GM23338 (cell line): ENCODE data around the gene GJE1. TPM values are rescaled to one million over a fixed set of nuclear protein-coding genes. Genes with fewer than 3 reads are reported as not detected.

Experiments
- ATAC-seq: fragments of 200-7000 bp; cut with Tn5 transposase; 3 replicates; pipeline ENCODE4 v1.9.1; 2020
- DNase-seq: peaks from one replicate; pipeline ENCODE4 v3.0.0-alpha.2; 2015; ENCODE audit warnings: low spot score
- H2AFZ ChIP-seq: fragments of 200-600 bp; sonication (generic); 2 replicates; pipeline ENCODE4 v1.8.0; 2016; ENCODE audit warnings: antibody characterized with exemption, mild to moderate bottlenecking, moderate library complexity
- H3F3A ChIP-seq: fragments of 200-600 bp; sonication (generic); replicated peaks from 2 replicates; pipeline ENCODE4 v1.8.0; 2017; ENCODE audit warnings: antibody characterized with exemption, mixed run types, low read depth
- H3K27ac ChIP-seq: fragments of 200-600 bp; sonication (generic); 2 replicates; pipeline ENCODE4 v1.6.1; 2016; ENCODE audit warnings: low read depth
- H3K27me3 ChIP-seq: fragments of 200-600 bp; sonication (generic); 2 replicates; pipeline ENCODE4 v1.8.0; 2016; ENCODE audit warnings: mild to moderate bottlenecking, mixed run types, moderate library complexity; ENCODE audit not compliant: insufficient read depth
- H3K36me3 ChIP-seq: fragments of 200-600 bp; sonication (generic); 2 replicates; pipeline ENCODE4 v1.8.0; 2016; ENCODE audit warnings: mild to moderate bottlenecking; ENCODE audit not compliant: insufficient read depth
- H3K4me1 ChIP-seq: fragments of 200-600 bp; sonication (generic); 2 replicates; pipeline ENCODE4 v1.8.0; 2016; ENCODE audit warnings: mild to moderate bottlenecking, moderate library complexity; ENCODE audit not compliant: insufficient read depth
- H3K4me2 ChIP-seq: fragments of 200-600 bp; sonication (generic); 2 replicates; pipeline ENCODE4 v1.7.1; 2017; ENCODE audit warnings: mixed run types
- H3K4me3 ChIP-seq: fragments of 200-600 bp; sonication (generic); 2 replicates; pipeline ENCODE4 v1.6.1; 2016; ENCODE audit warnings: mixed run types
- H3K79me2 ChIP-seq: fragments of 200-600 bp; sonication (generic); replicated peaks from 2 replicates; pipeline ENCODE4 v1.8.0; 2017; ENCODE audit warnings: mild to moderate bottlenecking; ENCODE audit not compliant: insufficient read depth
- H3K9me2 ChIP-seq: fragments of 200-600 bp; sonication (generic); 2 replicates; pipeline ENCODE4 v1.8.0; 2017; ENCODE audit not compliant: insufficient read depth
- H4K20me1 ChIP-seq: fragments of 200-600 bp; sonication (generic); replicated peaks from 2 replicates; pipeline ENCODE4 v1.8.0; 2017; ENCODE audit warnings: mild to moderate bottlenecking; ENCODE audit not compliant: insufficient read depth
- H3K27ac Mint-ChIP-seq: 2 replicates; pipeline ENCODE4 v1.8.0; 2020; ENCODE audit warnings: inconsistent platforms, mild to moderate bottlenecking, moderate library complexity, mixed read lengths
- H3K27me3 Mint-ChIP-seq: 3 replicates; pipeline ENCODE4 v1.8.0; 2022; ENCODE audit warnings: low read depth, mild to moderate bottlenecking, moderate library complexity, mixed read lengths, inconsistent platforms; ENCODE audit not compliant: insufficient read depth, poor library complexity
- H3K36me3 Mint-ChIP-seq: 3 replicates; pipeline ENCODE4 v1.8.0; 2021; ENCODE audit warnings: low read depth, mild to moderate bottlenecking, inconsistent platforms, moderate library complexity, mixed read lengths
- H3K4me1 Mint-ChIP-seq: 3 replicates; pipeline ENCODE4 v1.8.0; 2020; ENCODE audit warnings: mild to moderate bottlenecking, inconsistent platforms, mixed read lengths
- H3K4me3 Mint-ChIP-seq: 3 replicates; pipeline ENCODE4 v1.8.0; 2021; ENCODE audit warnings: moderate library complexity, mild to moderate bottlenecking, inconsistent platforms, mixed read lengths
- H3K9me3 Mint-ChIP-seq: 3 replicates; pipeline ENCODE4 v1.8.0; 2020; ENCODE audit warnings: moderate library complexity, mild to moderate bottlenecking, inconsistent platforms, mixed read lengths
- CREB1 ChIP-seq: fragments of 250-450 bp; sonication (Bioruptor Pico); IDR thresholded peaks from 2 replicates; pipeline ENCODE4 v1.5.0; 2020; ENCODE audit warnings: low read depth, mild to moderate bottlenecking, moderate library complexity
- ETS1 ChIP-seq: IDR thresholded peaks from 2 replicates; pipeline ENCODE4 v1.6.1; 2016; ENCODE audit warnings: antibody characterized with exemption
- EZH2phosphoT487 ChIP-seq: fragments of 200-600 bp; sonication (generic); IDR thresholded peaks from one replicate; pipeline ENCODE4 v1.8.1; 2018; ENCODE audit warnings: antibody characterized with exemption; ENCODE audit not compliant: unreplicated experiment
- JUNB ChIP-seq: IDR thresholded peaks from one replicate; pipeline ENCODE4 v1.6.1; 2016; ENCODE audit warnings: antibody characterized with exemption; ENCODE audit not compliant: unreplicated experiment
- STAT1 ChIP-seq: IDR thresholded peaks from one replicate; pipeline ENCODE4 v1.6.1; 2016; ENCODE audit warnings: antibody characterized with exemption; ENCODE audit not compliant: unreplicated experiment
- ZNF331 ChIP-seq: fragments of 250-450 bp; sonication (Bioruptor Pico); IDR thresholded peaks from 2 replicates; pipeline ENCODE4 v1.5.0; 2020; ENCODE audit warnings: low read depth, mild to moderate bottlenecking, moderate library complexity
- ZNF462 ChIP-seq: fragments of 250-450 bp; sonication (Bioruptor Pico); IDR thresholded peaks from 2 replicates; pipeline ENCODE4 v1.5.0; 2020; ENCODE audit warnings: mild to moderate bottlenecking, moderate library complexity
- polyA plus RNA-seq: library from polyadenylated mRNA; unstranded; fragments of >200 nt; fragmentation: Nextera tagmentation; extraction: Ambion mirVana; gene quantifications from 2 replicates; pipeline ENCODE4 v1.2.1, GENCODE V29; 2016
- total RNA-seq: library from RNA; depleted of rRNA; stranded (reverse); fragments of >200 nt; shearing (Covaris generic); gene quantifications from 2 replicates; pipeline ENCODE4 v1.2.3, GENCODE V29; 2014

The GJE1 gene
- total and polyA plus RNA-seq, 2 experiments from 2014 or later: not detected

GRCh38 chr6:142172758-142173157 is 40.0 kb downstream of the GJE1 start (continued):
- TF ChIP-seq ZNF462 (CRISPR knock-in tag) (no peak), JUNB (no peak), ZNF331 (CRISPR knock-in tag) (no peak), STAT1 (no peak)

- Histone ChIP-seq H3K4me3 (no peak overlapping the region), H3K79me2 (no peaks in the 10 kb centered on the region), H4K20me1 (no peaks in the 10 kb centered on the region; the same call in 1 of the 2 replicates), H3K27ac (no peak overlapping the region), H3F3A (no peaks in the 10 kb centered on the region), H3K9me2 (no peaks in the 10 kb centered on the region), H3K27me3 (no peaks in the 10 kb centered on the region), H3K4me1 (no peaks in the 10 kb centered on the region), H2AFZ (no peak overlapping the region), H3K36me3 (peaks cover 20% of the 10 kb centered on the region; the same call in 1 of the 2 replicates), H3K4me2 (no peak overlapping the region)
- H3K27ac Mint-ChIP-seq: no peak overlapping the region
- H3K4me3 Mint-ChIP-seq: no peak overlapping the region
- no peak for TF ChIP-seq EZH2phosphoT487
- TF ChIP-seq ETS1: no peak
- TF ChIP-seq JUNB: no peak
- no peak for TF ChIP-seq CREB1 (CRISPR knock-in tag)
- H3K36me3 Mint-ChIP-seq: peaks cover 31% of the 10 kb centered on the region; the same call in 2 of the 3 replicates
- no peaks in the 10 kb centered on the region for H3K9me3 Mint-ChIP-seq
- H3K4me1 Mint-ChIP-seq: no peaks in the 10 kb centered on the region
- no peak for ATAC-seq
- DNase-seq: no peak
- H3K27me3 Mint-ChIP-seq: no peaks in the 10 kb centered on the region
Observed at GRCh38 chr6:142173980-142174379, 41.3 kb downstream of the GJE1 start.
